DMS153 treated with DMSO at 0.1 percent for 48 hours (cell line): ENCODE measurements around the gene HOXB2.

Experiments
- DNase-seq: peaks from one replicate; lab custom pipeline; 2025; ENCODE audit not compliant: unreplicated experiment; lab: John Stamatoyannopoulos, UW

The HOXB2 gene

DNA sequence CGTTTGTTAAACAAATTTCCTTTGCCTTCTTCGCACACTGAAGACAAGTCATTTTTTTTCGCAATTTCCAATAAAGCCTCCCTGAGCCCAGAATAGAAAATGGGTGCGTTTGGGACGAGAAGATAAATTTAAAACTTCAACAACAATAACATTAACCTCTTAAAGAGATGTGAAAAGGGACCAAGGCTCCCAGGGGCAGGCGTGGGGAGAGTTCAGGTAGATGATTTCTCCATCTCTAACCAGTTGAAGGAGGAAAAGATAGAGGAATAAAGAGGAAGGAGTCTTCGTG, 34.5 kb upstream of the HOXB2 start:
- DNase-seq: peak; percentile 43

DNA sequence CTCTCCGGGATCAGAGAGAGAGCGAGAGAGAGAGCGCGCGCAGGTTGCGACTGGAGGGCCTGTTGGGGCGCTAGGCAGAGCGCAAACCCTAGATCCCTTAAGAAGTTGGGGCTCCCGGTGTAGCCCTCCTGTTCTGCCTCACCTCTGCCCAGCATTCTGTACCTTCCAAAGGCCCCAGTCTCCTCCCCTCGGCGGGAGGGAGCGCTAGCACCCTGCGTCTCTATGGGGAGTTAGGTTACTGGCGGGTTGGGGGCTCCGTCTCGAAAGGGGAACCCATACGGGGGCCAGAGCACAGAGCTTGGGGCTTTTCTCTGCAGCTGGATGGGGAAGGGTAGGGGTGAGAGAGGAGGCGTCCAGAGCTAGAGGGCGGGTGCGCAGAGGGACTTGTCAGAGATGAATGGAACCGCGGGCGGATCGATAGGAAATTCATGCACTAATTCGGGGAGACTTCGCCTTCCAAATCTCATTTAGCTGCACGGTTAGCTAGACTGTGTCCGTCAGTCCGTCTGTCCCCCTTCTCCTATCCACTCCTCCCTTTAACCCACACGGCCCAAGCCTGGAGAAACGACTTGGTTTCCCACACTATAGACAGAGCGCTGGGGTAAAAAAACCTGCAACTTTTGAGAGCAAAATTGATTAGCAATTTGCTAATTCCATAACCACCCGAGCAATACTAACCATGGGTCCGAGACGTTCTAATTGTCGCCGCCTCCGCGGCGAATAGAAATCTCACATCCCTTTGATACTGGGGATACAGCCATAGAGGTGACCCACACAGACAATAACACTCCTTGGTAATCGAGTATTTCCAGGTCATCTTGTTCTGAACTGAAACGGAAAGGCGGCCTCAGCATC, 33.9 kb upstream of the HOXB2 start:
- DNase-seq: peak; percentile 36

DNA sequence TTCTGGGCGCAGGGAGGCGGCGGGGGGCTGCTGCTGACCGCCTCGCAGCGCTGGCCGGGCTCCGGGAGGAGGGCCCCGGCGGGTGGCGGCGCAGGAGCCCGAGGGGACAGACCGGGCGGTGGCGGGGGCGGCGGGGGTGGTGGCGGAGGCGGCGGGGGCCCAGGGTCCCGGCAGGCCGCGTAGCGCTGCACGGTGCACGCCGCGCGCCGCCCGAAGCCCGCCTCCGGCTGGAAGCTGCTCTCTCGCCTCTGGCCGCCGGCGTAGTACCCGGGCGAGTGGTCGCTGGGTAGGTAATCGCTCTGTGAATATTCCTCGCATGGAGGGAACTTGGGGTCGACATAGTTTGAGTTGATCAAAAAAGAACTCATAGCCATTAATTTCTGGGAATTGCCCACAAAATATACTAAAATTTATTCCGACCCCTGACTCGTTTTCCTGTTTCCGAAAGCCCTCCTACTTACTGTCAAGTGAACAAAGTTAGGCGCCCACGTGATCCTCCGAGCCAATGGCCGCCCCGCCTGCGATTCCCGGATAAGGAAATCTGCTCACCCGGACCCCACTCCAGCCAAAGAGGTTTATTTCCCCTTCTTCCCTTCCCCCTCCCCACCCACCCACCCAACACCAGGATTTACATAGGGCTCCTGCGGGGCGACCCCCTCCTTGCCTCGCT, 33.2 kb upstream of the HOXB2 start, which contains the start of gene HOXB4:
TSS of gene HOXB4 (minus strand) at position 405 of the 670 bp plus-strand sequence. CDS start at position 374, 31 bp downstream.
- peak; percentile 72 for DNase-seq

DNA sequence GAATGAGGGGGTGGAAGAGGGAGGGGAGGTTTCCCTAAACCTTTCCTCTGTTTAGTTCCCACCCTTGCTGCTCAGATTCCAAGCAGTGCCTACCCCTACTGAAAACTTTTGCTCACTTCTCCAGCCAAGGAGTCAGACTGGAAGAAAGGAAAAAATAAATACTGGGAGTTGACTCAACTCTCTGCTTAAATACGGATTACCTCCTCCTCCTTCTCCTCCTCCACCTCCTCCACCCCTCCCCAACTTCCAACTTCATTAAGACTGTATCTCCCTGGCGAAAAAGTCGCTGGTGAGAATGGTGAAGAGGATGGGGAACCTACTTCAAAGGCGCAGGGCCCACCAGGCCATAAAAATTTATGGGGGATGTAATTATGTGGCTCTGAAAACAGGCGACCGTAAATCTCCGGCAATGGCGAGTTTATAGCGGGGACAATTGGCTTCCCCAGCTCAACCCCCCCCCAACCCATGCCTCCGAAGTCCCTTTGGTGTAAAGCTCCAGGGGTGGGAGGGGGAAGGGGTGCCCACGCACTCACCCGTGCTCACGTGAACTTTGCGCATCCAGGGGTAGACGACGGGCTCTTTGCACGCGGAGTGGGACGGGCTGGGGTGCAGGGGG, 32.5 kb upstream of the HOXB2 start:
- DNase-seq: no peak

DNA sequence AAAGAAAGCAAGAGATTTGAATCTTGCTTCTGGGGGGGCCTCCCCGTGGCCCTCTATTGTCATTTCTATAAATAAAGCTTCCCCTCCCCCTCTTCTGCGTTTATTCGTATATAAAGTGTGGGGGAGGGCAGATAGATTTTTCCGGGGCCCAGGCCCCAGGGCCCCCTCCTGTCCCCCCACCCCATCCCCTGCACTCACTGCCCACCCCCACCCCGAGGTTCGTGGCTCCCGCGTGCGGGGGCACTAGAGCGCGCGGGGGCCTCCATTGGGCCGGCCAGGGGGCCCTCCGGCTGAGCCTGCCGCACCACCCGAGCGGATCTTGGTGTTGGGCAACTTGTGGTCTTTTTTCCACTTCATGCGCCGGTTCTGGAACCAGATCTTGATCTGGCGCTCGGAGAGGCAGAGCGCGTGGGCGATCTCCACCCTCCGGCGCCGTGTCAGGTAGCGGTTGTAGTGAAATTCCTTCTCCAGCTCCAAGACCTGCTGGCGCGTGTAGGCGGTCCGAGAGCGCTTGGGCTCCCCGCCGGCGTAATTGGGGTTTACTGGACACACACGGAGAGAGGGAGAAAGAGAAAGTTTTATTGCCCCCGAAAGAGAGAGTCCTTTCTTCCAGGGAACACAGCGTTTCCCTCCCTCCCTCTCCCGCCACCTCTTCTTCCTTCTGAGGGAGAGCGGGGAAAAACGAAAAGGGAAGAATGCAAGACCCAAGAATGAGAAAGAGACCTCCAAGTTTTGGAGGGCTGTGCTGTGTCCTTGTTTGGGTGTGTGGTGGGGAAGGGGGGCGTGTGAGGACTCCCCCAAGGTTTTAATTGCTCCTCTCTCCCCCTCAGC, 31.8 kb upstream of the HOXB2 start:
- DNase-seq: no peak

DNA sequence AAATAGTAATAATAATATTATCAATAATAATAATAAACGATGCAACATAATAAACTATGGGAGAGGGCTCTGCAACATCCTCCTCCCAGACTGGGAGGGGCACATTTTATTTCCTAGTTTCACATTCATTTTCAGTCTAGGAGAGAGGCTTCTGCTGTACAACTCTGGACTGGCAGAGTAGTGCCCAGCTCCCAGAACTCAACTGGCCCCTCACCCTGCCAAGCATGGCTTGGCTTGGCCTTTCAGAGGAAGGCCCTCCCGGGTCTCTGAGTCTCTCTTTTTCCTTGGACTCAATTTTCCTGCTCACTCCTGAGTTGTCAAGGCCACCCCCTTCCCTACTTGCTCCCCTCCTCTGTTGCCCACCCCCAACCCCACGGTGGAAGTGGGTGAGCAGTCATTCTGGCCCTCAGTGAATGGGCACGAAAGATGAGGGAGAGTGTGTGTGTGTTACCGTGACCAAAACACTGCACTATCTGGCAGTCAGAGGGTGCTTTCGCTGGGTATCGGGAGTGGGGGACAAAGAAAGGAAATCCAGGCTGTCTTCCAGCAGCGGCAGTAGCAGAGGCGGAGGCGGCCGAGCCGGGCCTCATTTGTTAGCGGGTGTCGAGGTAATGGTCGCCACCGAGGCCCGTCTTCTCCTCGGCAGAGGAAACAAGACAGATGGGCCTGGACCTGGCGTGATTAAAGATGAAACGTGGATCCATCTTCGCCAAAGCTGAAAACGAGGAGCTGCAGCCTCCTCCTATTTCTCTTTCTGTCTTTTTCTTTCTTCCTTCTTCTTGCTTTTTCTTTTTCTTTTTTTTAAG, 31.0 kb upstream of the HOXB2 start:
- no peak for DNase-seq

DNA sequence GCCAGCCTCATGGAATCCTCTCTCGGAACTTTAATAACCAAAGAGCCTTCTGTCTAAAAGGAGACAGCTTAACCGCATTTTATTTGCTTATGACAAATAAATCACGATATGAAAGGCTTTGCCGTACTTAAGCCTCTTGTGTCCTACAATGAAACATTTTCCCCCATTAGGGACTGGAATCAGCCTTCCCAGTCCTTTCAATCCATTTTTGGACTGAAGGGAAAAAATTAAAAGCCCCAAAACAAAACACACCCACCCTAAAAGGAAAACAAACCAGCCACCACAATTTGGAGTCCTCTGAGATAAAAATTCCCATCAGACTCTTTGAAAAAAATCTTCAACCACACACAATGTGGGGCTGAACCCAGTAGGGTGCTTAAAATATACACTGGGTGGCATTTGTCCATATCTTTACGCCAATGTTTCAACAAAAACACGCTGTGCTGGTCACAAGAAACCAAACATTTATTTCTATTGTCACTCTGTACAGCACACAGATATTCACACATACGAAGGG, 30.2 kb upstream of the HOXB2 start:
- peak; percentile 81 for DNase-seq

DNA sequence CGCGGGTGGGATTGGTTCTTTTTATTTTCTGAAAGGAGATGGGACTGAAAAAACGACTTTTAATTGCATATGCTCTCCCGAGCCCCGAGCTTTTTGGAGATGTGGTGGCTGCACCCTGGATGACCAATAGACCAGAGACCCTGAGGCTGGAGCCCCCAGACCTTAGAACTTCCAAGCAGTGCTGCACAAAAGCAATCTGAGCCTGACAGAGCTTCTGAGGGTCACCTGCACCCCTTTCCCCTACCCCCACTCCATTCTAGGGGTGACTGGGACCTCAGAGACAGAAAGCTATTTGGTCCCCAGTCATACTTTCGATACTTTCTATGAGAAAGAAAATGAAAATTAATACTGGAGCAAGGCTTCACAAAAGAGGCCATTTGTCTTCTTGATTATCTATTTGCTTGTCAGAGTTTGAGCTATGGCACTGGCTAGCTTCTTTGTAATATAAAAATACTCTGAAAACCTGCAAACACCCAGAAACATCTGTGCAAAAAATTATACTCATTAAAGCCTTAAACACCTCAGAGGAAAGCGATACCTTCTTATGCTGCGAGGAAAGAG, 29.7 kb upstream of the HOXB2 start:
- no peak for DNase-seq

DNA sequence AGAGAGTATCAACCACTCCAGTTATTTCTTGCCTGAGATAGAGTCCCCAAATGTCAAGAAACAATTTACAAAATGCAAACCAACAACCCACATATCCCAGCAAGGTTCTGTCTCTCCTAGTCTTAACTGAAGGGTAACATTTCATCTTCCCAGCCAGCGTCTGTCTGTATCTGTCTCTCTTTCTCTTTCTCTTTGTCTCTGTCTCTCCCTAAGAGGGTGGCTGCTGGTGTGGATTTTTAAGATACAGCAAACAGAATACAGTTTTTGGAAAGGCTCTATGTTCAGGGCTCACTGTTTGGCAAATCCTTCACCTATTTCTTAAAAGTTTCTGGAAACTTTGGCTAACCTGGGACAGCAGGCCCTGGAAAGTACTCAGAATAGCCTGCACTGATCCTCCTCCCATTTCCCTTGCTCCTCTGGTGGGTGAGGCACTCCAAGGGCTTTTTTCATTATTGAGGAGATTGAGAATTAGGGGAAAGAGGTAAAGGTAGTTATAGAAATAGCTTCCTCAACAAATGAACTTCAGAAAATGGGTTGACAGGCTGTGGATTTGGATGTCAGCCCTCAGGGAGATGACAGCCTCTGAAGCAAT, 27.0 kb upstream of the HOXB2 start:
- no peak for DNase-seq

DNA sequence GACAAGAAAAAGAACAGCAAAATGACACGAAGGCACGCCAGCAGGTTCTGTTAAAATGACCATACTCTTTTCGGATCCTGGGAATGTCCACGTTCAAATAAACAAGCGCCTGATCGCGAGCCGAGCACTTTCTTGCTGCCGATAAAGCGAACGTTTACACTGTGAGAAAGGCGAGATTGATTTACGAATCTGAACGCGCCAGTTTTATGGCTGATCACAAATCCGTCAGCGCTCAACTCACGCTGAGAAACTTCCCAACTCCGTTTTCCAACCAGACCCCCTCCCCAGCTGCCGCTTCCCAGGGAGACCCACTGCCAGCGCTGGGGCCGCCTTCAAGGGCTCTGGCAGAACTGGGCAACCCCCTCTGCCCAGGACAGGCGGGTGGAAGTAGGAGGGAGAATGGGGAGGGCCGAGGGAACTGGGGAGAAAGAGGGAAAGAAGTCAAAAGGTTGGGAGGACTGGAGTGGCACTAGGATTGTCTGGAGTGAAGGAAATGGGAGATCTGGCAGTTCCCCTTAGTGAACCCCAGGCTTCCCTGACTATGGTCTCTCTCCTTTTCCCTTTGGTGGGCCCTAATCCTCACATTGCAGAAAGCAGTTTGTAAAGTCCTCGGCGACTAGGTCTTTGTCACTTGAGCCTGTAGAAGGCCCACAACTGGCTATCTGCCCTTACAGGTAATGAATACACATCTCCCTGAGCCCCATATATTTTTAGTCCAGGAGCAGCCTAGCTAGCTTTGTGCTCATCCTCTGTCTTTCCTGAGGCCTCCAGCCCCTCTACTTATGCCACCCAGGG, 26.3 kb upstream of the HOXB2 start:
- no peak for DNase-seq

DNA sequence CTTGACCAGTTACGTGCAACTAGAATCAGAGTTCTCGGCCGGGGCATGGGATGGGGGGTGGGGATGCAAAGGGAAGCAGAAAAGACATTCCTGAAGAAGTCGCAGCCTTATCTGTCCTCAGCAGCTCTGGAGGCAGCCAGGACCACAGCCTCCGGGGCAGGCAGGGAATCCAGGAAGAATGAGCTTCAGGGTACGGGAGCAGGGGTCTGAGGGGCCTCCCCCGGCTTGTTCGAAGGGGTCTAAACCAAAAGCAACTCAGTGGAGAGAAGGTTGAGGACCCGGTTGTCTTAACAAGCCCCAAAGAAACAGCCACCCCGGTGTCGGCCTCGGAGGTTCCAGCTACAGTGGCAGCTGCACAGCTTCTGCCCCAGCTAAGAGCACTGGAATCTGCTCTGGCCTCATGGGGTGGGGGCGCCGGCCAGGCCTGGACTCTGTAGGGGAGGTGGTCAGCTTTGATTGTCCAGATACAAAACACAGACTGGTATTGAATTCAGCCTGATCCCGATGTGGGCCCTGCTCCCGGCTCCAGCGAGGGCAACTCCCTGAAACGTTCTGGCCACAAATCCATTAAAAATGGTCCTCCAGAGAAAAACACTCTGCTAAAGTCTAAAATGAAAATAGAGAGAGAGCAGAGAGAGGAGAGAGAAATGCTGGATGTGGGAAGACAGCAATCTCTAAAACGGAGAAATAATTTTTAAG, 25.6 kb upstream of the HOXB2 start:
- no peak for DNase-seq

DNA sequence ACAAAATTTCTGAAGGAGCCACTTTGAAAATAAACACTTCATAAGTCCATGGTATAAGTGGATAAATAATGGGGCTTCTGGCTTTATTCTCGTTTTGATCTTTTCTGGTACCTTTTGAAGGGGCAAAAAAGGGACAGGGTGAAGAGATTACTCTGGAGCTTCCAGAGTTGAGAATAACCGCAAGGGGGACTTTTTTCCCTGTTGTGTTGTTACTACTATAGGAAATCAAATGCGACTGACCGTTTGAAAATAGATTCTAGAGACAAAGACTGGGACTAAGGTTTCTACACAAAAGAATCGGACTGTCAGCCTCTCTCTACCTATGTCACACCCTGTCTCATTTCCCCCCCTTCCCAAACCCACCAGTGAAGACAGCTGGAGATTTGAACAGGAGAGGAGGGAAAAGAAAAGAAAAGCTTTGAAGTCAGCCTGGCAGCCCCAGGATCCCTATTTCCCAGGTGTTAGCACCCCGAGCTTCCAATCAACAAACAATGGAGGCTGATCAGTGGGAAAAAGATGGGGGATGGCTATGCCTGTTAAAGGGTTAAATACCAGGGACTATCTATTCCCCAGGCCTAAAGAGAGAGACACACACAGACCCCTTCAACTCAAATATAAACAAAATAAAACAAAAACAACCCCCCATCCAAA, 24.9 kb upstream of the HOXB2 start:
- DNase-seq: no peak

DNA sequence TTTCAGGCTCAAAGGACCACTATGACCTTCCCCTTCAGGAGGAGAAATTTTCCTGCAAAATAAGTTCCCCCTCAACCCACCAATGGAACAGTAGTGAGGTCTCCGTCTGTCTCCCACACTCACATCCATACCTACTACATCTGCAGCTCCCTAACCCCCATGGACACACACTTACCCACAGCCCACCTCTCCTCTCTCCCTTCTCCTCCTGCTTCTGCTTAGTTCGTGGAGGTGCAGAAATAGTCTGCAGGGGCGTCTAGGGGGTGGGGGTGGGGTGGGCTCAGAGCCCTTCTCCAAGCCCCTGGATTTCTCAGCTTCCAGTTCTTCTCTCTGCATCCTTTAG, 24.3 kb upstream of the HOXB2 start:
- no peak for DNase-seq

DNA sequence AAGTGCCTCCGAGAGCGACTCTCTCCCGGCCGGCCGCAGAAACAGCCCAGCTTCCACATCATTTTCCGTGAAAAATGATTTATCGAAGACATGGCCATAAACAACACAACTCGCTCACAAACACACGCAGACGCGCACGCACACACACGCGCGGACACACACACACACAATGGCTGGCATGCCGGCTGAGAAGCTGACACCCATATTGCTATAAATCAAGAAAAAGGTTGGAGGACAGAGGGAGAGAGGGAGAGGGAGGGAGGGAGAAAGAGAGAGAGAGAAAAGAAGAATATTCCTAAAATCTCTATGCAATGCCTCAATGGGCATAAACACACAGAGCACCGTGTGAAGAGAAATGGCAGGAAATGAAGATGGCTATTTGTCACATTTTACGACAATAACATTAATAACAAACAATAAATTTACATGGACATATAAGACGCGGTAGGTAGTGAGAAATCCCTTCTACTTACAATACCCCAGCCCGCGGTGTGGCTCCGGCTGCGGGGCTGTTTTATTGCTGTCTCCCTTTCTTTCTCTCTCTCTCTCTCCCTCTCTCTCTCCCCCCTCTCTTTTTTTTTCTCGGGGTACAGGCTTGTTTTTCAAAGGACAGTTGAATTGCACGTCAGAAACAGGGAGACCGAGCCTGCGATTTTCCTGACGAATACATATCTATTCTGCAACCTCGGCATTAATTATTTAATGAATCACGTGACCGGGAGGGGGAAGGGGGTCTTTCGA, 23.8 kb upstream of the HOXB2 start:
- no peak for DNase-seq

DNA sequence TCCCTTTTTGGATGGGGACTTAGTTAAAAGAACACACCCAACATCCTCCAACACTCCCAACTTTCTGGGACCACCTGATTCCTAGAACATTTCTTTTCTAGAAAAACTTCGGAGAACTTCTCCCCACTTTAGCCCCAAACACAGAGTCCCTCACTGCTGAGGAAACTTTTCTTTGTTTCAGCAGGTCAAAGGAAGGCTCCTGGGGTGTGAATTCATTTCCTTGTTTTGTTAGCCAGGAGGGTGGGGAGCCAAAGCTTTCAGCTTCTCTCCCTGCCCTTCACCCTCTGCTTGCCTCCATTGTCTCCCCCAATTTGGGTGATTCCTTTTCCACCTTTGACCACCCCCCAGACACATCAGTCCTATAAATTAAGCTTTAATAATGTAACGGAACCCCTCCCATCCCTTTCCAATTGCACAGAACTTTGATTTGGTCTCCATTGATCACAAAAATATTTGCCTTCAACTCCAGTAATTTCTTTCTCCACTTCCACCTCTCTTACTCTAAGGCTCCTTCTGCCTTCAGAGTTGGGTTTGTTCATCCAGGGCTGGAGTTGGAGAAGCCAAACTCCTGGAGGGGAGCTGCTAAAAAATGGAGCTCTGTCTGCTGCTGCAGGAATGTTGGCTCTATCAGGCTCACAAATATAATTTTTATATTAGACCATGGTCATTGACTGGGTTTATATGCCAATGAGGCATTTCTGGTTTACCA, 22.9 kb upstream of the HOXB2 start:
- DNase-seq: no peak

DNA sequence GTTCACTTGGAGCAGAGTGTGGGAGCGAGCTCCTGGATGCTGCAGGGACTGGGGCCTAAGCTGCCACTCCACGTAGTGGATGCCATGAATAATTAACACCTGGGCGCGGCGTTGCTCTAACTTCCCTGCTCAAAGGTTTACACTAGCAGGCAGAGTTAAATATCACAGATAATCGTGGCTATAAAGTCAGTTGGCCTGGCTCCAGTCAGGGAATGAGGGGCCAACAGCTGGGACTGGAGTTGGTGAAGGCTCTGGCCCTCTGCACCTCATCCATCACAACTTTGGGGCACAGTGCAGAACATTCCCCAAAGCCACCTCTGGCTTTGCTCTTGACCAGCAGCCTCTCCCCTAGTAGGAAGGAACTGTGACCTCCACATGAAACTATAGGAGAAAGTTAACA, 22.3 kb upstream of the HOXB2 start:
- DNase-seq: no peak

DNA sequence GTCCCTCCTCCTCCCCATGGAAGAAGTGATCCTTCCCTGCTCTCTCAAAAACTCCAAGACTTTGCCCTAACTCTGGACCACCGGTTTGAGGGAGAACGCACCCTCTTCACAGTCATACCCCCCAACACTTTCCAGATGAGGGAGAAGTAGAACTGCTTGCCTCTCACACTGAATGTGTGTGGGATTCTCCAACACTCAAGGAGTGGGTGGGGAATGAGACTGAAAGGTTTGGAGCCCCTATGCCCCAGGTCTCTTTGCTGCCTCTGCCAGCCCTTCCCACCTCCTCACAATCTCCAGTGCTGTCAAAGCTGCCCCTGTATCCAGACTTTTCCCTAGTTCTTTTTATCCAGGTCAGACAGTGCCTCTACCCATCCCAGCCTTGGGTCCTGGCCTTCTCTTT, 21.8 kb upstream of the HOXB2 start:
- DNase-seq: no peak
